Gastrocnemius medialis (tissue), 4 donors: ENCODE data around the gene NTRK1.

ENCODE experiments used
- CTCF ChIP-seq, 5 experiments: fragments of 450-650 bp in 3 of 5; fragments of 200-600 bp in 2 of 5; sonication (generic) in 2 of 5; IDR thresholded peaks in 4 of 5; conservative IDR thresholded peaks in 1 of 5; 1 replicate in 4 of 5; 2 replicates in 1 of 5; pipeline ENCODE4 v1.5.1; 2016 to 2019; ENCODE audit warnings: antibody characterized with exemption in 5 of 5, mild to moderate bottlenecking in 3 of 5, moderate library complexity in 3 of 5
- POLR2A ChIP-seq, 2 donors: fragments of 450-650 bp; IDR thresholded peaks; one replicate each; pipeline ENCODE4 v1.6.1; 2017; ENCODE audit warnings: antibody characterized with exemption in 2 of 2, mild to moderate bottlenecking in 2 of 2, moderate library complexity in 2 of 2

- TF ChIP-seq CTCF (IDR thresholded peaks at IDR 0.05 in 4 of 5, conservative IDR thresholded peaks at IDR 0.05 in 1 of 5) (no peak), POLR2A (IDR thresholded peaks at IDR 0.05) (no peak)
Measured at GRCh38 chr1:156895927-156896326, 35.3 kb downstream of the NTRK1 start.
